Fibroblast of peridontal ligament (primary cell): ENCODE results near the gene MAT2A.
"Not testable (repeated sequence)": the region's sequence is repeated elsewhere in the genome, so short reads cannot be mapped to it uniquely, and the experiment has no call there.

Experiments used
- DNase-seq: peaks from one replicate; pipeline ENCODE4 v3.0.0-alpha.2; 2010; ENCODE audit errors: extremely low read depth

Gene MAT2A

DNA sequence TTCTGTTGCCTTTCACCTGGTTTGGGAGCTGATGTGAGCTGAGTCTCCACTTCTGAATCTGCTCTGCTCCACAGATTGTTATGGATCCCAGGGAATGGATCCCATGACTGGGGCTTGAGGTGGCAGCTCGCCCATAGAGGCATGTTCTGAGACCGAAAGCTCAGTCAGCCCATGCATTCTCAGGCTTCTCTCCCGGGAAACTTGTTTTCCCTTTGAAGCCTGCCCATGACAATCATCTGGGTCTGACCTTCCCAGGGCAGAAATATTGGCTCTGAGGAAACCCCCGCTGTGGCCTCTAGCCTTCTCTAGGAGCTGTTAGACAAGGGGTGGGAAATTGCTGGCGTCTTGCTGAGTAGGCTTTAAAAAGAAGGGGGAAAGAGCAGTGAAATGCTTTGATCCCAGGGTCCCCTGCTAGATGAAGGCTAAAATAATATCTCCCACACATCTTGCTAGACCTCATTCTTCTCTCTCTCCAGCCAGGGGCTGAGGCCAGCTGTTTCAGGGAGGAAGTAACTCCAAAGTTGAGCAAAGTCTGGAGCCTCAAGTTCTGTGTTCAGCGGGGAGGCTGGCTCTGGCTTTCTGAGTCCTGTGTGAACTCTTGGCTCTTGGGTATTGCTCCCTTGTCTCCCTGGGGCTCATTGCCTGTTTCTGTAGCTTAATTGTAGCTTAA, 40.4 kb downstream of the MAT2A start:
- DNase-seq, result no peak

DNA sequence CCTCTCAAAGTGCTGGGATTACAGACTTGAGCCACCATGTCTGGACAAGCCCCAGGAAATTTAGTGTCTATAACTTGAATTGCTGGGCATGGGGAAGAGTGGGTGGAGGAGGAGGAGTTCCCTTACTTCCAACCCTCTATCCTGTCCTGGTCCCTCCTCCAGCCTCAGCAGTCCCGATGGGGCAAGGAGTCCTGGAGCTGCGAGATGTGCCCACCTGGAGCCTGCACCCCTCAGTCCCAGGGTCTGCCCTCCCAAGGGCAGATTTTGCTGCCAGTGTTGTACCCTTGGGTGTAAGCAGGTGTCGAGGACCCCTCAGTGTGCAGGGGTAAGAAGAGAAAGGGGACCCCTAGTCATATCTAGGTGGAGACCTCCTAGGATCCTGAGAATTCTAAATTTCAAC, 41.2 kb downstream of the MAT2A start:
- no peak for DNase-seq

DNA sequence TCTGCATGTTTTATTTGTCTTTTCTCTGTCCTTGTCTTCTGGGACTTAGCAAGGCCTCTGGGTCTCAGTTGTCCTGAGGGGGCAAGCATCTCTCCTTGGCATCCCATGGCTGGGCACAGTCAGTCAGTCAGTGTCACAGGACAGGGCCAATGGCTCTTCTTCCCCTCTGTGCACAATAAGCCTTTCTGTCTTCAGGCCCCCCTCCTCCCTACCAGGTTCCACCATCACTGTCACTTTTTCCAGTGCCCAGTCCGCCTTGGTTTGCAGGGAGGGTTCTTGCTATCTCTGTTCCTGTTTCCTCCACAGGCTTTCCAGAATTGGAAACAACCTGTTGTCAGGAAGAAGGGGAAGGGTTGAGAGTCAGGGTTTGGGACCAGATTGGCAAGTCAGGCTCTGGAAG, 43.5 kb downstream of the MAT2A start:
- no peak for DNase-seq

DNA sequence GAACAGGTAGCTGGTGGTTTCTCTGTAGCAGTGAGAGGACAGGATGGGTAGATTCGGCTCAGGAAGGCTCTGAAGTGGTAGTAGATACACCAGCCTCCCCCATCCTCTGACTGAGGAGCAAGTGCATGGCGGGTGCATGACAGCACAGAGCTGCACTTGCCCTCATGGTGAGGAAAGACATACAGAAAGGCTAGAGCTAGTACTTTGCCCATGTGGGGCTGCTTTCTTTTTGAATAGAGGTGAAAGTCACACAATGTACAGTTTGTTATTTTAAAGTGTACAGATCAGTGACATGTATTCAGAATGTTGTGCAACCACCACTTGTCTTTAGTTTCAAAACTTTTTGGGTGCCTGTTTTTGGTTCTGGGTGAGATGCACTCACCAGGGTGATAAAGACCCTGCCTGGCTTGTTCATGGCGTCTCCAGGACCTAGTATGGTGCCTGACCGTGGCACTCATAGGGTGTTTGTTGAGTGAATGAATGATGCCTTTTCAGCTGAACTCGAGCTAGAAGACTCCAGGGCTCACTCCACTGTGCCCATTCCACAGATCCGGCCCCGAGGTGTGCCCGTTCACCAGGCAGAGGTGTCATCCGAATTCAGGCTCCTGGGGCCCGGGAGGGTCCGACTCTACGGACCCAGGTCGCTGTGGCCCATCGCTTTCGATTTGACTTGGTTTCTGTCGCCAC, 44.8 kb downstream of the MAT2A start:
- no peak for DNase-seq

DNA sequence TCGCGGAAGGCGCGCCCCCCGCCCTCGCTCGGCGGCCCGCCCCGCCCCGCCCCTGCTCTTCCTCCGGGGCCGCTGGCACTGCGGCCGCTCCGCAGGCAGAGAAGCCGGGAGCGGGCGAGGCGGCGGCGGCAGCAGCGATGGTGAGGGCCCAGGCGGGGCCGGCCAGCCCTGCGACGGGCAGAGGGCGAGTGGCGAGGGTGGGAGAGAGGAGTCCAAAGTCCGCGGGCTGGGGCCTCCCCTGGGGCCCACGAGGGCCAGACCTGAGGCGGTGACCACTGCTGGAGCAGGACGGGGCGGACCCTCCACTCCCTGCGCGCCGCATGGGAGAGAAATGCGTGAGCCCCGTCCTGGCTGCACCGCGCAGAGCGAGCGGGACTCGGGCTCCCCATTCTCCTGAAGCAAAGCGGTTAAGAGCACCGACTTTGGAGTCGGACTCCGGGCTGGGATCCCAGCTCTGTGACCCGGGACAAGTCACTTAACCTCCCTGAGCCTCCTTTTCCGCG, 45.4 kb downstream of the MAT2A start, which contains the start of gene VAMP5:
Gene VAMP5 (plus strand): TSS at position 78 of the 503 bp plus-strand sequence. CDS start 60 bp downstream, at position 138.
- no peak for DNase-seq

DNA sequence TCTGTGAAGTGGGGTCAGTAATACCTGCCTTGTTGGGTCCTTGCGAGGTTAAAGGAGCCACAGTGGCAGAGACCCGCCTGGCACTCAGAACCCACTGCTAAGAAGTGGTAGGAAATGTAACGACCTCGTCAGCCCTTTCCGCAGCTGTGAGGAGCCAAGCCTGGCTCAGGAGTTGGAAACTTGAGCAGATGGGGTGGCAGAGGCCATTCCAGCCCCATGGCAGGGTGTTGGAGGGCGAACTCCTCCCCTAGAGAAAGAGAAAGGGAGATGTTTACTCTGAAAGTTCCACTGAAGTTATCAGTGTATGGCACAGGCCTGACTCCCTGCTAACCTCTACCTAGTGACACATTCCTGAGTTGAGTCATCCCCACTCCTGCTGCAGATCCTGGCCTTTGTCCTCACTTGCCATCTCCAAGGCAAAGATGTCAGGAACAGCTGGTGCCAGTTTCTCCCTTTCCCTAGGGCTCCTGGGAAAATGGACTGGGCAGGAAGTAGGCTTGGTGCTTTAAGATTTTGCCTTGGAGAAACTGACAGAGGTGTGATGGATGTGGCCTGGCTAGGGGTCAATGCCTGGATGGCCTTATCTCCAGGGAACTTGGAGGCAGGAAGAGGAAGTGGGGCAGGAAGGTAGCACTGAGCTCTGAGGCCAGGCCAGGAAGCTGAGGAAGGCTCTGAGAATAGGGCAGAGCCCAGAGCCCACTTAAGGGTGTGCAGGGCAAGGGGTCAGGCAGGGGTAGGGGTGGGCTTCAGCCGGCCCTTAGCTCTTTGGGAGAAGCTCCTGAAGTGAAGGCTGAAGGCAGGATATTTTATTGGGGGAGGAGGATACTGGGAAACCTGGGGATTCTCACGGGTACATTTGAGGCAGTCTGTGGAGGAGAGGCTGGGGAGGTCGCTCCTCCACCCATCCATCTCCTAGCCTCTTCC, 46.2 kb downstream of the MAT2A start:
- DNase-seq, result peak; percentile 36

DNA sequence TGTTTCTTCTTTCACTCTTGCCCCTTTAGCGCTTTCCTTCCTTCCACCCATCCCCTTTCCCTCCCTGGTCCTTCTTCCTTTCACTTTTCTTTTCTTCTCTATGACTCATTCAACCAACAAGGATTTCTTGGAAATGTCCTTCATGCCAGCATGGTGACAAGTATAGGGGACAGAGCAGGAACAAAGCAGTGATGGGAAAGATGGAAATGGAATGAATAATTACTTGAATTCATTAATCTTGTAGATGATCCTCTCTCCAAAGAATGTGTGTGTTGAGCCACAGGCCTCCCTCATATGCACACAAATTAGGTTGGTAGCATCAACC, 46.8 kb downstream of the MAT2A start:
- DNase-seq, result peak; percentile 48

DNA sequence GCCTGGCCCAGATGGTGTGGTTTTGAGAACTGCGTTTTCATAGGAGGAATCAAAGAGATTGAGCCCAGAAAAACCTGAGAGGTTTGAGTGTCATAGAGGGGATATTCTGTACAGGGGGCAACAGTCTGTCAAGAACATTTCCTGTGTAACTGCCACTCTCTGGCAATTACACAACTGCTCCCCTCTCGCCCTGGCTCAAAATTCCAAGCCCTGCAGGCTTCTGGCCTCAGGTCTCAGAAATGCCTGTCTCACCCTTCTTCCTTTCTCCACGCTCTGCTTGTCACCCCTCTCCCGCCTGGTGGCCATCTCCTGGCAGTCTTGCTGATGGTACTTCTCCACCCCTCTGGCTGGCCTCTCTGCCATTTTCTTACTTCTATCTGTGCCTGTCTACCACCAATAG, 49.3 kb downstream of the MAT2A start:
- DNase-seq, result no peak

DNA sequence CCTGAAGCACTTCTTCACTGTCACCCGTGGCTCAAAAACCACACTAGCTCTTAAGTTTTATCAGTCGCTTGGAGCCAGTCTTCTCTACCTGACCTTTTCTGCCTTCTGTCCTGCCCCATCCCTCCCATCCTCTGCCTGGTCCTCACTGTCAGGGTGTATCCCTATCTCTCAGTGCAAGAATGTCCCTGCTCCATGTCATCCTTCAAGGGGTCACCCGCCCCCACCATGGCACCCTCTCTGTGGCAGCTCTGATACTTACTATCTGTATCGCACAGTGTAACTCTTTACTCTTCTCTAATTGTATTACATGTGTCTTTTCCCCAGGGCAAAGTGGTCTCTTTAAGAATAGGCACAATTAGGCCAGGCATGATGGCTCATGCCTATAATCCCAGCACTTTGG, 49.7 kb downstream of the MAT2A start:
- no peak for DNase-seq

DNA sequence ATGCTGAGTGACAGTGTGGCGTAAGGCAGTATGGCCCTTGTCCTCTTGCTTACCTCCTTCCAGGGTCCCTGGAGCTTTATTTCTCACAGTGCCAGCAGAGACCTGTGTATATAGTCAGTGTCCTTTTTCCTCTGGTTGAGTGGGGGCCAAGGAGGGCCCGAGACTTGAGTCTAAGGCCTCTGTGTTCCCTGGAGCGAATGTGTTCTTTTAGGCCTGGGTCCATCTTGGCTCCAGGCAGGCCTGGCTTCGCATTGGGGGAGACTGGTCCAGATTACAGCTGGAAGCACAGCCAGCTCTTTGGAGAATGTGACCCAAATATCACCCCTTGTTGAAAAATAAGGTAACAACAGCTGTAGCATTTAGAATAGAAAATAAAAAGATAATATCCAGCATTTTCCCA, 50.2 kb downstream of the MAT2A start:
- DNase-seq, result no peak

DNA sequence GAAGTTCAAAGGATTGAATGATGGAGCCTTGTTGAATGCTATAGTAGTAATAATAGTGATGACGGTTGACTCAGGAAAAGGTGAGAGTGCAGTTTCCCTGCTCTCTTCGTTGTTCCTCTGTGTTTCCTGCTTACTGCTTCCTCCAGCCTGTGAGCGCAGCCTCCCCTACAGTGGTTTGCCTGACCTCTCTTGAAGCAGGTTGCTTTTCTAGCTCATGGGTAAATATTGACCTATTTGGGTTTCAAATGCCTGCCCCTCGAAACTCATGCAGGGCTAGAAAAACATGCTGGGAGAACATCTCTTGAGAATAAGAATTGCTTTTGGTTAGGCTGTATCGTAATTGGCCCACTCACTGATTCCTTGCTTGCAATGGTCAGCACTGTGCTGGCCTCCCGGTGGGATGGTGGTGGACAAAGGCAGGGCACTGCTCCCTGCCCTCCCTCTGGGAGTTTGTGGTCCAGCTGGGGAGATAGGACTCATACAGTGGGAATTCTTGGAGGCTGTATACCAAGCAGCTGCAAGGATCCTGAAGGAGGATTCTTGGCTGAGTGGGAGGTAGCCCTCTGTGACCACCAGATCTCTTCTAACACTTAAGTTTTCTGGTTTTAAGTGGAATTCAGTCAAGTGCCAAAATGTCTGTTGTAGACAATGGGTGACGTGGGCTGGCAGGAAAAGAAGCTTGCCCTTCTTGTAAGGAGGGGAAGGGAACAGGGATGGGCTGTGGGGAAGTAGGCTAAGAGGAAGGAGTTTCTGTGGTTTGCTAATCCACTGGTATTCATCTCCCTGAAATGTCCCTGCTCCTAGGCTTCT, 51.2 kb downstream of the MAT2A start:
- DNase-seq, result peak; percentile 98

DNA sequence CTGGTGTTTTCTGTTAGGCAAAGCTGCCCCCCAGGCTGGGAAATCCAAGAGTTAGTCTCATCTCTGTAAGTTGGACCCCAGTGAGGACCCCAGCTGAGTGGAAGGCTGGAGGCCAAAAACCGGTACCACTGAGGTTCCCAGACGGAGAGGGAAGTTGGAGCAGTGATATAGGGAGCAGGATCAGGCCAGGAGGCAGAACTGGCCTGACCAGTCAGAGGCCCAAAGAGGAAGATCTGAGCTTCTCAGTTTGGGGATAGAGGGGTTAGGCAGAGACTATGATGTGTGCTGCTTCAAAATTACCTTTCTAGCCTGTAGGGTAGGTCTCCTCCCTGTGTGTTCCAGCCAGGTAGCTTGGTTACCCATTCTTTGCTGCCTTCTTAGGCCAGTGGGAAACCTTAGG, 52.0 kb downstream of the MAT2A start:
- no peak for DNase-seq

DNA sequence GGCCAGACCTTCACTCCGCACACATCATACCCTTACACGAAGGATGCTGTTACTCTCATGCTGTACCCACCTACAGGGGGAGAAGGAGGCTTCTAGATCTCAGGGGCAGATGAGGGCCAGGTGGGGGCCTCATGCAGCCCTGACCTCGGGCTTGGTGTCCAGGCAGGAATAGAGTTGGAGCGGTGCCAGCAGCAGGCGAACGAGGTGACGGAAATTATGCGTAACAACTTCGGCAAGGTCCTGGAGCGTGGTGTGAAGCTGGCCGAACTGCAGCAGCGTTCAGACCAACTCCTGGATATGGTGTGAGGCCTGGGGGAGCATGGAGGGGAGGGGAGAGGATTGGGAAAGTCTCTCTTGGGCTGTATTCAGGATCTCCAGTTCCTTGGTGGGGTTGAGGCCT, 52.6 kb downstream of the MAT2A start:
- no peak for DNase-seq

DNA sequence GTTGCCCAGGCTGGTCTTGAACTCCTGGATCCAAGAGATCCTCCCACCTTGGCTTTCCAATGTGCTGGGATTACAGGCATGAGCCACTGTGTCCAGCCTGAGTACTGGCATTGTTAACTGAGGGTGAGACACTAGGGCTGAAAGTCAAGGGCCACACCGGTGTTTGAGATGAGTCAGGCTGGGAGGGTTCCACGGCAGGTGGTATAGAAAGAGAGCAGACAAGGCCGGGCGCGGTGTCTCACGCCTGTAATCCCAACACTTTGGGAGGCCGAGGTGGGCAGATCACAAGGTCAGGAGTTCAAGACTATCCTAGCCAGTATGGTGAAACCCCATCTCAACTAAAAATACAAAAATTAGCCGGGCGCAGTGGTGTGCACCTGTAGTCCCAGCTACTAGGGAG, 53.3 kb downstream of the MAT2A start:
- not testable (repeated sequence) for DNase-seq

DNA sequence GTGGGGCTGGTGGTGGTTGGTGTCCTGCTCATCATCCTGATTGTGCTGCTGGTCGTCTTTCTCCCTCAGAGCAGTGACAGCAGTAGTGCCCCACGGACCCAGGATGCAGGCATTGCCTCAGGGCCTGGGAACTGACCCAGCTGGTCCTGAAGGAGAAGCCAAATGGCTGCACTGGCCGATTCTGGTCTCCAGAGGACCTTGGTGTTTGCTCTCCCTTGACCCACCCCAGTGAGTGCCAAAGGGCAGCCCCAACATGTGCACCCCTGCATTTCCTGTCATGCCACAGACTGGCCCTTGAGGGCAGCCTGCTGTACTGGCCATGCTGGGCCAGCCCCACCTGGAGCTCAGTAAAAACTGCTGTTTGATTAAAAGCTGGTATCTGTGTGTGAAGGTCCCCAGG, 54.1 kb downstream of the MAT2A start:
- DNase-seq, result no peak
